Omental fat pad (tissue), 4 donors: ENCODE results near the gene UBE2K. TPM values are rescaled to one million over a fixed set of nuclear protein-coding genes. Genes with fewer than 3 reads are reported as not detected.

ENCODE experiments used
- ATAC-seq: fragments of 150-250 bp; one replicate; pipeline ENCODE4 v1.9.1; 2016; ENCODE audit warnings: mild to moderate bottlenecking, moderate library complexity; ENCODE audit not compliant: low FRiP score
- DNase-seq: peaks from one replicate; pipeline ENCODE4 v3.0.0-alpha.2; 2019; ENCODE audit warnings: low spot score
- CTCF ChIP-seq, 3 donors: fragments of 450-650 bp; IDR thresholded peaks; one replicate each; pipeline ENCODE4 v1.5.1; 2016 to 2017; ENCODE audit warnings: antibody characterized with exemption in 3 of 3, mild to moderate bottlenecking in 3 of 3, moderate library complexity in 2 of 3
- small RNA-seq: library from RNA; depleted of rRNA; stranded (forward); fragments of <200 nt; gene quantifications from one replicate; pipeline ENCODE3, GENCODE V24; 2016
- total RNA-seq, 4 donors: library from RNA; depleted of rRNA; stranded (reverse); fragments of >200 nt; gene quantifications; one replicate each; pipeline ENCODE4 v1.1.0, GENCODE V29; 2016

The UBE2K gene
- total RNA-seq, 4 donors from 2014 or later: 19.7 to 33.3 (median 25.8) TPM

GRCh38 chr4:39825741-39826231 lies 127.8 kb downstream of the UBE2K start:
- ATAC-seq (no peak), DNase-seq (no peak)
- no peak for TF ChIP-seq CTCF (IDR thresholded peaks at IDR 0.05)

Small RNA genes within 50 kb of the gene (small RNA-seq; reads per million reads assigned to genes)
- gene RF00019 (not detected), gene RN7SL558P (not detected)

Other genes with a start within 250 kb of the UBE2K start
- 1,000 to 10,000 TPM; 2,923 to 4,543 (median 3,766) TPM for gene RPL9, start 239.2 kb upstream of the UBE2K start, total RNA-seq
- gene LIAS, start 239.1 kb upstream of the UBE2K start, total RNA-seq: 10 to 100 TPM in 2 of 4 donors, 1 to 10 TPM in 2; 5.2 to 25.2 (median 10.4) TPM
- gene UGDH, start 170.7 kb upstream of the UBE2K start, total RNA-seq: 100 to 1,000 TPM in 2 of 4 donors, 10 to 100 TPM in 2; 60.1 to 653 (median 148) TPM
- 10 to 100 TPM; 24.6 to 69.4 (median 35.2) TPM for gene SMIM14, start 59.3 kb upstream of the UBE2K start, total RNA-seq